GM10266 (cell line): Measurements from ENCODE around the gene NRGN.

ENCODE experiments used
- DNase-seq: peaks from one replicate; pipeline ENCODE4 v3.0.0; 2012; ENCODE audit errors: extremely low spot score
- TF ChIP-seq, protein P1 (sequence below): IDR thresholded peaks from 2 replicates; pipeline ENCODE4 v1.5.1; 2012; ENCODE audit warnings: mild to moderate bottlenecking, low read depth; ENCODE audit not compliant: control insufficient read depth, insufficient read depth; ENCODE audit errors: missing control alignments

The NRGN gene

DNA sequence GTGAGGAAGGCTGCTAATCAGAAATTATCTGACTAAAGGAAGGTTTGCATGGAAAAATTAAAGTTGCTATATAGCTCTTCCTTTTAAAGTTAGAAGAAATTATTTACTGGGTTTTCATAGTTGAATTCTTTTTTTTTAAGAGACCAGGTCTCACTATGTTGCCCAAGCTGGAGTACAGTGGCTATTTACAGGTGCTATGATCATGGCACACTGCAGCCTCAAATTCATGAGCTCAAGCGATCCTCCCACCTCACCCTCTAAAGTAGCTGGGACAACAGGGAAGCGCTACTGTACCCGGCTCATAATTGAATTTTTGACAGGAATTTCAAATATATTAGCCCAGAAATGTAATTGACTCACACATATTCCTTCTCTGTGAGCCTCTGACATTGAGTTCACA, 56.6 kb downstream of the NRGN start:
- TF ChIP-seq, protein P1, sequence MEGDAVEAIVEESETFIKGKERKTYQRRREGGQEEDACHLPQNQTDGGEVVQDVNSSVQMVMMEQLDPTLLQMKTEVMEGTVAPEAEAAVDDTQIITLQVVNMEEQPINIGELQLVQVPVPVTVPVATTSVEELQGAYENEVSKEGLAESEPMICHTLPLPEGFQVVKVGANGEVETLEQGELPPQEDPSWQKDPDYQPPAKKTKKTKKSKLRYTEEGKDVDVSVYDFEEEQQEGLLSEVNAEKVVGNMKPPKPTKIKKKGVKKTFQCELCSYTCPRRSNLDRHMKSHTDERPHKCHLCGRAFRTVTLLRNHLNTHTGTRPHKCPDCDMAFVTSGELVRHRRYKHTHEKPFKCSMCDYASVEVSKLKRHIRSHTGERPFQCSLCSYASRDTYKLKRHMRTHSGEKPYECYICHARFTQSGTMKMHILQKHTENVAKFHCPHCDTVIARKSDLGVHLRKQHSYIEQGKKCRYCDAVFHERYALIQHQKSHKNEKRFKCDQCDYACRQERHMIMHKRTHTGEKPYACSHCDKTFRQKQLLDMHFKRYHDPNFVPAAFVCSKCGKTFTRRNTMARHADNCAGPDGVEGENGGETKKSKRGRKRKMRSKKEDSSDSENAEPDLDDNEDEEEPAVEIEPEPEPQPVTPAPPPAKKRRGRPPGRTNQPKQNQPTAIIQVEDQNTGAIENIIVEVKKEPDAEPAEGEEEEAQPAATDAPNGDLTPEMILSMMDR: no peak
- no peak for DNase-seq
